H9 (cell line): ENCODE data around the gene MXI1. TPM values are rescaled to one million over a fixed set of nuclear protein-coding genes. Genes with fewer than 3 reads are reported as not detected.

Experiments used
- DNase-seq: peaks from one replicate; pipeline ENCODE4 v3.0.0-alpha.2; 2017
- H2AFZ ChIP-seq: one replicate; pipeline ENCODE4 v1.6.1; 2013; ENCODE audit warnings: mild to moderate bottlenecking, low read length, control low read depth, moderate library complexity
- H2AK5ac ChIP-seq: 2 replicates; pipeline ENCODE4 v1.6.1; 2013; ENCODE audit warnings: low read length, control low read depth, mixed read lengths; ENCODE audit not compliant: insufficient read length
- H2BK120ac ChIP-seq: one replicate; pipeline ENCODE4 v1.6.1; 2013; ENCODE audit warnings: low read depth, mild to moderate bottlenecking, low read length, control low read depth, inconsistent platforms; ENCODE audit not compliant: poor library complexity, severe bottlenecking
- H2BK12ac ChIP-seq: 2 replicates; pipeline ENCODE4 v1.6.1; 2013; ENCODE audit warnings: low read length, control low read depth, mixed read lengths, low read depth; ENCODE audit not compliant: insufficient read length
- H2BK15ac ChIP-seq: 2 replicates; pipeline ENCODE4 v1.6.1; 2013; ENCODE audit warnings: low read depth, low read length, control low read depth
- H2BK20ac ChIP-seq: one replicate; pipeline ENCODE4 v1.6.1; 2013; ENCODE audit warnings: low read depth, mild to moderate bottlenecking, low read length, control low read depth, inconsistent platforms; ENCODE audit not compliant: poor library complexity, severe bottlenecking
- H2BK5ac ChIP-seq: 2 replicates; pipeline ENCODE4 v1.6.1; 2013; ENCODE audit warnings: low read length, control low read depth, mixed read lengths; ENCODE audit not compliant: insufficient read length
- H3K14ac ChIP-seq: 2 replicates; pipeline ENCODE4 v1.6.1; 2013; ENCODE audit warnings: low read length, control low read depth; ENCODE audit not compliant: insufficient read depth
- H3K18ac ChIP-seq: 2 replicates; pipeline ENCODE4 v1.6.1; 2013; ENCODE audit warnings: low read depth, mild to moderate bottlenecking, mixed read lengths, low read length, control low read depth; ENCODE audit not compliant: insufficient read length
- H3K23ac ChIP-seq: 2 replicates; pipeline ENCODE4 v1.6.1; 2013; ENCODE audit warnings: low read length, control low read depth, mixed read lengths, low read depth; ENCODE audit not compliant: insufficient read length
- H3K23me2 ChIP-seq: 2 replicates; pipeline ENCODE4 v1.6.1; 2013; ENCODE audit warnings: low read depth, mild to moderate bottlenecking, mixed read lengths, low read length, control low read depth; ENCODE audit not compliant: insufficient read length, poor library complexity, severe bottlenecking
- H3K27ac ChIP-seq: 2 replicates; pipeline ENCODE4 v1.5.1; 2013; ENCODE audit warnings: low read length, control low read depth, mixed read lengths, low read depth; ENCODE audit not compliant: insufficient read length
- H3K27me3 ChIP-seq: 2 replicates; pipeline ENCODE4 v1.6.1; 2013; ENCODE audit warnings: low read length, control low read depth, inconsistent platforms; ENCODE audit not compliant: insufficient read depth
- H3K4ac ChIP-seq: 2 replicates; pipeline ENCODE4 v1.6.1; 2013; ENCODE audit warnings: low read depth, mild to moderate bottlenecking, control low read depth, inconsistent platforms, low read length, moderate library complexity
- H3K4me1 ChIP-seq: 2 replicates; pipeline ENCODE4 v1.6.1; 2013; ENCODE audit warnings: low read length, control low read depth, inconsistent platforms; ENCODE audit not compliant: insufficient read depth
- H3K4me2 ChIP-seq: 2 replicates; pipeline ENCODE4 v1.6.1; 2013; ENCODE audit warnings: low read length, control low read depth, mixed read lengths; ENCODE audit not compliant: insufficient read length, insufficient read depth
- H3K56ac ChIP-seq: 2 replicates; pipeline ENCODE4 v1.6.1; 2013; ENCODE audit warnings: low read depth, mild to moderate bottlenecking, mixed read lengths, low read length, control low read depth; ENCODE audit not compliant: insufficient read length
- H3K79me1 ChIP-seq: 2 replicates; pipeline ENCODE4 v1.6.1; 2013; ENCODE audit warnings: low read depth, mild to moderate bottlenecking, moderate library complexity, low read length, control low read depth, inconsistent platforms; ENCODE audit not compliant: insufficient read depth, poor library complexity, severe bottlenecking
- H3K79me2 ChIP-seq: 2 replicates; pipeline ENCODE4 v1.6.1; 2013; ENCODE audit warnings: low read length, control low read depth, inconsistent platforms; ENCODE audit not compliant: insufficient read depth
- H3K9ac ChIP-seq: 2 replicates; pipeline ENCODE4 v1.6.1; 2013; ENCODE audit warnings: low read length, control low read depth, mixed read lengths; ENCODE audit not compliant: insufficient read length; ENCODE audit errors: extremely low read depth
- H3K9me3 ChIP-seq: one replicate; pipeline ENCODE4 v1.6.1; 2013; ENCODE audit warnings: low read depth, low read length, inconsistent platforms; ENCODE audit not compliant: control insufficient read depth
- H3T11ph ChIP-seq: one replicate; pipeline ENCODE4 v1.6.1; 2013; ENCODE audit warnings: mild to moderate bottlenecking, low read length, control low read depth, inconsistent platforms
- H4K20me1 ChIP-seq: one replicate; pipeline ENCODE4 v1.6.1; 2013; ENCODE audit not compliant: control insufficient read depth, insufficient read length, insufficient read depth
- H4K5ac ChIP-seq: 2 replicates; pipeline ENCODE4 v1.6.1; 2013; ENCODE audit warnings: low read depth, mild to moderate bottlenecking, mixed read lengths, low read length, control low read depth; ENCODE audit not compliant: insufficient read length
- H4K8ac ChIP-seq: replicated peaks from 2 replicates; pipeline ENCODE4 v1.6.1; 2013; ENCODE audit warnings: low read length, control low read depth, mixed read lengths, low read depth; ENCODE audit not compliant: insufficient read length
- H4K91ac ChIP-seq: 2 replicates; pipeline ENCODE4 v1.6.1; 2013; ENCODE audit warnings: low read depth, mild to moderate bottlenecking, moderate library complexity, mixed read lengths, low read length, control low read depth; ENCODE audit not compliant: insufficient read length
- H3K27ac Mint-ChIP-seq, 3 experiments: 2 replicates in 2 of 3; 3 replicates in 1 of 3; pipeline ENCODE4 v1.8.0; 2020 to 2021; ENCODE audit warnings: mixed read lengths in 3 of 3, mild to moderate bottlenecking in 1 of 3, moderate library complexity in 1 of 3
- H3K27me3 Mint-ChIP-seq: 2 replicates; pipeline ENCODE4 v1.8.0; 2021; ENCODE audit warnings: low read depth, mild to moderate bottlenecking, moderate library complexity, mixed read lengths
- H3K36me3 Mint-ChIP-seq, 3 experiments: 2 replicates in 2 of 3; 3 replicates in 1 of 3; pipeline ENCODE4 v1.8.0; 2020 to 2021; ENCODE audit warnings: low read depth in 3 of 3, mixed read lengths in 3 of 3; ENCODE audit not compliant: insufficient read depth in 1 of 3
- H3K4me1 Mint-ChIP-seq, 2 experiments: 2 replicates each; pipeline ENCODE4 v1.8.0; 2020; ENCODE audit warnings: mixed read lengths in 2 of 2
- H3K4me3 Mint-ChIP-seq, 2 experiments: 2 replicates in 1 of 2; 3 replicates in 1 of 2; pipeline ENCODE4 v1.8.0; 2020 to 2021; ENCODE audit warnings: mild to moderate bottlenecking in 2 of 2, mixed read lengths in 2 of 2, moderate library complexity in 1 of 2
- H3K9me3 Mint-ChIP-seq, 2 experiments: 2 replicates in 1 of 2; 3 replicates in 1 of 2; pipeline ENCODE4 v1.8.0; 2020; ENCODE audit warnings: mild to moderate bottlenecking in 2 of 2, mixed read lengths in 2 of 2, moderate library complexity in 1 of 2
- CTCF ChIP-seq: fragments of 200-600 bp; sonication (generic); conservative IDR thresholded peaks from 3 replicates; pipeline ENCODE4 v1.8.0; 2021; ENCODE audit warnings: antibody characterized with exemption, mild to moderate bottlenecking
- WGBS: extraction: QIAGEN DNeasy Blood & Tissue Kit; methylation state at CpG from one replicate; pipeline ENCODE4 v1.1.7; 2013; ENCODE audit warnings: missing lambda C conversion rate, low lambda C conversion rate, mixed read lengths; ENCODE audit not compliant: insufficient read length; ENCODE audit errors: extremely low coverage; 5-methylcytosine and 5-hydroxymethylcytosine counted together
- total RNA-seq: library from RNA; stranded (reverse); gene quantifications from 2 replicates; pipeline ENCODE4 v1.2.1, GENCODE V29; 2021

The MXI1 gene
- total RNA-seq, 1 experiment from 2014 or later: 5.6 TPM

GRCh38 chr10:110296966-110297365 lies 89.6 kb downstream of the MXI1 start:
- Histone ChIP-seq H3K79me2 (no peaks in the 10 kb centered on the region; the same call in 1 of the 2 replicates), H3K4me1 (no peaks in the 10 kb centered on the region), H3K79me1 (peaks cover 4% of the 10 kb centered on the region), H3K27ac (no peak overlapping the region), H2BK5ac (no peak overlapping the region), H4K5ac (no peak overlapping the region), H2AFZ (no peak overlapping the region), H3K56ac (no peak overlapping the region), H3K14ac (no peak overlapping the region), H3T11ph (no peak overlapping the region), H3K23ac (no peak overlapping the region), H3K23me2 (no peaks in the 10 kb centered on the region), H3K27me3 (no peaks in the 10 kb centered on the region), H3K18ac (no peak overlapping the region), H3K4me2 (no peak overlapping the region), H3K9ac (no peak overlapping the region), H4K91ac (no peak overlapping the region), H2BK12ac (no peak overlapping the region), H2BK20ac (no peak overlapping the region), H2AK5ac (no peak overlapping the region), H3K9me3 (no peaks in the 10 kb centered on the region), H4K20me1 (no peaks in the 10 kb centered on the region), H3K4ac (no peak overlapping the region), H2BK15ac (no peak overlapping the region), H2BK120ac (no peak overlapping the region), H4K8ac (no peak overlapping the region)
- no peak for DNase-seq
- WGBS: no CpG with 5 or more reads among the region's 1 CpG
- H3K4me3 Mint-ChIP-seq: no peak overlapping the region
- H3K27me3 Mint-ChIP-seq: no peaks in the 10 kb centered on the region
- no peak overlapping the region for H3K27ac Mint-ChIP-seq
- peaks cover 43 to 90% (median 88%) of the 10 kb centered on the region in 3 experiments; a peak in 6 of 7 replicates for H3K36me3 Mint-ChIP-seq
- TF ChIP-seq CTCF: no peak
- peaks cover 3% of the 10 kb centered on the region in 2 experiments; a peak in 2 of 4 replicates for H3K4me1 Mint-ChIP-seq
- no peaks in the 10 kb centered on the region for H3K9me3 Mint-ChIP-seq
